Astrocyte (in vitro differentiated cells and primary cell): ENCODE results near the gene CDC42EP4. TPM values are rescaled to one million over a fixed set of nuclear protein-coding genes. Genes with fewer than 3 reads are reported as not detected.

Experiments
- DNase-seq: peaks from one replicate; pipeline ENCODE4 v3.0.0-alpha.2; 2010; ENCODE audit warnings: low read depth
- FAIRE-seq: peaks from 2 replicates; lab custom pipeline; 2011; peaks lifted over from hg19 to GRCh38; lab: Jason Lieb, UNC
- H2AFZ ChIP-seq: 2 replicates; pipeline ENCODE4 v1.6.0; 2012; ENCODE audit warnings: low read depth, low read length, inconsistent platforms
- H3K27ac ChIP-seq: 2 replicates; pipeline ENCODE4 v1.5.1; 2011; ENCODE audit warnings: low read depth, low read length, inconsistent platforms
- H3K27me3 ChIP-seq: 2 replicates; pipeline ENCODE4 v1.6.0; 2011; ENCODE audit warnings: low read length, inconsistent platforms; ENCODE audit not compliant: insufficient read depth
- H3K36me3 ChIP-seq: 2 replicates; pipeline ENCODE4 v1.5.1; 2011; ENCODE audit warnings: low read length, inconsistent platforms; ENCODE audit not compliant: insufficient read depth
- H3K4me1 ChIP-seq: 2 replicates; pipeline ENCODE4 v1.5.1; 2011; ENCODE audit warnings: low read length, inconsistent platforms; ENCODE audit not compliant: insufficient read depth
- H3K4me2 ChIP-seq: 2 replicates; pipeline ENCODE4 v1.6.0; 2012; ENCODE audit warnings: low read length, inconsistent platforms
- H3K4me3 ChIP-seq: 2 replicates; pipeline ENCODE4 v1.5.1; 2011; ENCODE audit warnings: low read depth, mild to moderate bottlenecking, low read length, inconsistent platforms; ENCODE audit not compliant: insufficient read depth
- H3K79me2 ChIP-seq: 2 replicates; pipeline ENCODE4 v1.6.0; 2012; ENCODE audit warnings: mild to moderate bottlenecking, low read length, inconsistent platforms; ENCODE audit not compliant: insufficient read depth
- H3K9ac ChIP-seq: 2 replicates; pipeline ENCODE4 v1.6.0; 2012; ENCODE audit warnings: mild to moderate bottlenecking, low read length, inconsistent platforms
- H3K9me3 ChIP-seq: 2 replicates; pipeline ENCODE4 v1.5.1; 2012; ENCODE audit warnings: low read depth, mild to moderate bottlenecking, low read length, inconsistent platforms; ENCODE audit not compliant: insufficient read depth
- H4K20me1 ChIP-seq: 2 replicates; pipeline ENCODE4 v1.6.0; 2012; ENCODE audit warnings: low read length, inconsistent platforms; ENCODE audit not compliant: insufficient read depth
- H3K27ac Mint-ChIP-seq: one replicate; pipeline ENCODE4 v1.8.0; 2021; ENCODE audit warnings: mild to moderate bottlenecking, mixed read lengths; ENCODE audit not compliant: unreplicated experiment
- H3K27me3 Mint-ChIP-seq: one replicate; pipeline ENCODE4 v1.8.0; 2021; ENCODE audit warnings: low read depth, mixed read lengths; ENCODE audit not compliant: unreplicated experiment
- H3K36me3 Mint-ChIP-seq: one replicate; pipeline ENCODE4 v1.8.0; 2021; ENCODE audit warnings: low read depth, mixed read lengths; ENCODE audit not compliant: unreplicated experiment
- H3K4me1 Mint-ChIP-seq: one replicate; pipeline ENCODE4 v1.8.0; 2021; ENCODE audit warnings: low read depth, mixed read lengths; ENCODE audit not compliant: unreplicated experiment
- H3K4me3 Mint-ChIP-seq: one replicate; pipeline ENCODE4 v1.8.0; 2021; ENCODE audit warnings: mild to moderate bottlenecking, moderate library complexity, mixed read lengths; ENCODE audit not compliant: unreplicated experiment
- H3K9me3 Mint-ChIP-seq: one replicate; pipeline ENCODE4 v1.8.0; 2021; ENCODE audit warnings: mild to moderate bottlenecking, mixed read lengths; ENCODE audit not compliant: unreplicated experiment
- CTCF ChIP-seq: IDR thresholded peaks from 2 replicates; pipeline ENCODE4 v1.5.1; 2011; ENCODE audit warnings: low read depth, mild to moderate bottlenecking, inconsistent platforms, low read length, moderate library complexity; ENCODE audit not compliant: insufficient read depth
- EZH2 ChIP-seq: IDR thresholded peaks from 2 replicates; pipeline ENCODE4 v1.6.1; 2012; ENCODE audit warnings: mild to moderate bottlenecking, low read length, inconsistent platforms; ENCODE audit not compliant: insufficient read depth
- total RNA-seq: library from RNA; stranded (reverse); gene quantifications from 2 replicates; pipeline ENCODE4 v1.2.1, GENCODE V29; 2021

The CDC42EP4 gene
- total RNA-seq, 1 donor from 2014 or later, result 15.8 TPM

- Mint-ChIP-seq H3K27me3 (peaks cover 7% of the 10 kb centered on the region), H3K9me3 (no peaks in the 10 kb centered on the region), H3K36me3 (no peaks in the 10 kb centered on the region), H3K4me3 (no peak overlapping the region), H3K27ac (peak overlapping the region; percentile 69), H3K4me1 (peaks cover 17% of the 10 kb centered on the region)
- Histone ChIP-seq H3K4me3 (no peak overlapping the region), H3K36me3 (no peaks in the 10 kb centered on the region), H3K4me2 (peak overlapping the region; percentile 57), H3K27me3 (no peaks in the 10 kb centered on the region), H3K9ac (peak overlapping the region; percentile 19), H2AFZ (peak overlapping the region; percentile 64), H3K4me1 (peaks cover 37% of the 10 kb centered on the region), H4K20me1 (no peaks in the 10 kb centered on the region), H3K79me2 (no peaks in the 10 kb centered on the region), H3K9me3 (no peaks in the 10 kb centered on the region), H3K27ac (no peak overlapping the region)
- TF ChIP-seq CTCF (no peak), EZH2 (no peak)
- DNase-seq (peak; percentile 30), FAIRE-seq (no peak)
Observed at GRCh38 chr17:73338050-73338521, 26.3 kb upstream of the CDC42EP4 start.

- no peak overlapping the region for H3K4me3 ChIP-seq
- H3K27me3 Mint-ChIP-seq, result peaks cover 7% of the 10 kb centered on the region
- no peaks in the 10 kb centered on the region for H3K36me3 Mint-ChIP-seq
- H3K4me3 Mint-ChIP-seq, result no peak overlapping the region
- H2AFZ ChIP-seq, result no peak overlapping the region
- FAIRE-seq (no peak), DNase-seq (no peak)
- H3K36me3 ChIP-seq, result no peaks in the 10 kb centered on the region
- H3K4me2 ChIP-seq, result no peak overlapping the region
- no peak overlapping the region for H3K9ac ChIP-seq
- peaks cover 14% of the 10 kb centered on the region for H3K4me1 Mint-ChIP-seq
- no peaks in the 10 kb centered on the region for H3K27me3 ChIP-seq
- TF ChIP-seq EZH2 (no peak), CTCF (no peak)
- no peaks in the 10 kb centered on the region for H4K20me1 ChIP-seq
- no peak overlapping the region for H3K27ac Mint-ChIP-seq
- no peaks in the 10 kb centered on the region for H3K9me3 ChIP-seq
- H3K79me2 ChIP-seq, result no peaks in the 10 kb centered on the region
- peaks cover 29% of the 10 kb centered on the region for H3K4me1 ChIP-seq
- no peaks in the 10 kb centered on the region for H3K9me3 Mint-ChIP-seq
- H3K27ac ChIP-seq, result no peak overlapping the region
Observed at GRCh38 chr17:73337330-73337710, 25.5 kb upstream of the CDC42EP4 start.

GRCh38 chr17:73336408-73337329 is 24.9 kb upstream of the CDC42EP4 start:
- H3K27ac ChIP-seq, result no peak overlapping the region
- DNase-seq (no peak), FAIRE-seq (no peak)
- no peaks in the 10 kb centered on the region for H3K36me3 ChIP-seq
- Mint-ChIP-seq H3K36me3 (no peaks in the 10 kb centered on the region), H3K27me3 (peaks cover 7% of the 10 kb centered on the region), H3K27ac (no peak overlapping the region), H3K9me3 (no peaks in the 10 kb centered on the region), H3K4me3 (no peak overlapping the region), H3K4me1 (peaks cover 7% of the 10 kb centered on the region)
- no peak for TF ChIP-seq EZH2
- no peak for TF ChIP-seq CTCF
- H3K9me3 ChIP-seq, result no peaks in the 10 kb centered on the region
- no peak overlapping the region for H3K4me3 ChIP-seq
- H2AFZ ChIP-seq, result no peak overlapping the region
- no peaks in the 10 kb centered on the region for H4K20me1 ChIP-seq
- H3K79me2 ChIP-seq, result no peaks in the 10 kb centered on the region
- H3K9ac ChIP-seq, result no peak overlapping the region
- no peak overlapping the region for H3K4me2 ChIP-seq
- H3K4me1 ChIP-seq, result peaks cover 23% of the 10 kb centered on the region
- H3K27me3 ChIP-seq, result no peaks in the 10 kb centered on the region
